Lung (tissue), 12 donors: ENCODE data around the gene RNH1. TPM values are rescaled to one million over a fixed set of nuclear protein-coding genes. Genes with fewer than 3 reads are reported as not detected.

ENCODE experiments used
- ATAC-seq: fragments of 200-7000 bp; cut with Tn5 transposase; one replicate; pipeline ENCODE4 v1.9.1; 2020; ENCODE audit warnings: moderate number of reproducible peaks; ENCODE audit not compliant: insufficient read depth, low FRiP score
- DNase-seq, 3 donors: peaks; one replicate each; pipeline ENCODE4 v3.0.0-alpha.2; 2013 to 2017
- H3K27ac ChIP-seq, 2 donors: one replicate each; pipeline ENCODE4 v1.5.1; 2013; ENCODE audit warnings: mild to moderate bottlenecking in 2 of 2, moderate library complexity in 2 of 2, control low read depth in 1 of 2, inconsistent platforms in 1 of 2, low read depth in 1 of 2, low read length in 1 of 2
- H3K27me3 ChIP-seq, 3 donors: one replicate each; pipeline ENCODE4 v1.5.1; 2013; ENCODE audit warnings: low read length in 2 of 3; ENCODE audit not compliant: control insufficient read depth in 3 of 3, insufficient read depth in 3 of 3
- H3K36me3 ChIP-seq, 4 donors: one replicate each; pipeline ENCODE4 v1.5.1; 2013; ENCODE audit warnings: low read length in 4 of 4, mild to moderate bottlenecking in 1 of 4, moderate library complexity in 1 of 4; ENCODE audit not compliant: control insufficient read depth in 4 of 4, insufficient read depth in 4 of 4
- H3K4me1 ChIP-seq, 5 donors: one replicate each; pipeline ENCODE4 v1.5.1; 2013; ENCODE audit warnings: low read length in 5 of 5, mild to moderate bottlenecking in 2 of 5, moderate library complexity in 1 of 5; ENCODE audit not compliant: control insufficient read depth in 5 of 5, insufficient read depth in 5 of 5
- H3K4me3 ChIP-seq: one replicate; pipeline ENCODE4 v1.5.1; 2013; ENCODE audit warnings: mild to moderate bottlenecking, control low read depth, moderate library complexity
- H3K9ac ChIP-seq, 2 donors: one replicate each; pipeline ENCODE4 v1.5.1; 2013; ENCODE audit warnings: low read length in 2 of 2, control low read depth in 1 of 2; ENCODE audit not compliant: insufficient read depth in 1 of 2
- H3K9me3 ChIP-seq, 4 donors: one replicate each; pipeline ENCODE4 v1.5.1; 2013; ENCODE audit warnings: low read length in 3 of 4, mild to moderate bottlenecking in 1 of 4, moderate library complexity in 1 of 4; ENCODE audit not compliant: control insufficient read depth in 4 of 4, insufficient read depth in 3 of 4
- CTCF ChIP-seq: IDR thresholded peaks from 2 replicates; pipeline ENCODE4 v1.5.1; 2012; ENCODE audit warnings: mild to moderate bottlenecking; ENCODE audit errors: control extremely low read depth, extremely low read depth
- WGBS, 2 donors: extraction: QIAGEN DNeasy Blood & Tissue Kit; methylation state at CpG; one replicate each; pipeline ENCODE4 v1.1.7; 2013; 5-methylcytosine and 5-hydroxymethylcytosine counted together
- polyA plus RNA-seq, 2 donors: library from polyadenylated mRNA; stranded (reverse); fragments of 200-250 nt; gene quantifications; one replicate each; pipeline ENCODE4 v1.2.1, GENCODE V29; 2013
- total RNA-seq, 2 donors: library from RNA; depleted of rRNA in 1 of 2; stranded (reverse); fragments of >200 nt in 1 of 2; gene quantifications; one replicate each; pipeline ENCODE4 v1.2.1, GENCODE V29; 2014 to 2021
- donor health status: control.
- donor health status: control.
- donor health status: Bipolar disorder and iron deficiency.
- donor health status: healthy.
- donor health status: DM: yes; HTN: yes; CAD: no.

RNH1 gene
- total and polyA plus RNA-seq, 4 donors = 152 to 315 (median 233) TPM

GRCh38 chr11:468493-468892 lies 38.5 kb downstream of the RNH1 start:
- H3K9ac ChIP-seq = no peak overlapping the region
- peak overlapping the region; percentile 52 to 62 for H3K27ac ChIP-seq
- H3K27me3 ChIP-seq = no peaks in the 10 kb centered on the region
- TF ChIP-seq CTCF = no peak
- whole genome bisulfite sequencing, 2 donors = 65 to 83% methylated on average over 6 of the region's 6 CpGs
- ATAC-seq = no peak
- H3K4me3 ChIP-seq = no peak overlapping the region
- no peaks in the 10 kb centered on the region for H3K9me3 ChIP-seq
- peak in 2 of 3 donors; percentile 26 to 35 for DNase-seq
- H3K36me3 ChIP-seq = peaks cover 0 to 3% (median under 1%) of the 10 kb centered on the region in 4 donors
- H3K4me1 ChIP-seq = peaks cover 3 to 15% (median 8%) of the 10 kb centered on the region in 5 donors

DNA sequence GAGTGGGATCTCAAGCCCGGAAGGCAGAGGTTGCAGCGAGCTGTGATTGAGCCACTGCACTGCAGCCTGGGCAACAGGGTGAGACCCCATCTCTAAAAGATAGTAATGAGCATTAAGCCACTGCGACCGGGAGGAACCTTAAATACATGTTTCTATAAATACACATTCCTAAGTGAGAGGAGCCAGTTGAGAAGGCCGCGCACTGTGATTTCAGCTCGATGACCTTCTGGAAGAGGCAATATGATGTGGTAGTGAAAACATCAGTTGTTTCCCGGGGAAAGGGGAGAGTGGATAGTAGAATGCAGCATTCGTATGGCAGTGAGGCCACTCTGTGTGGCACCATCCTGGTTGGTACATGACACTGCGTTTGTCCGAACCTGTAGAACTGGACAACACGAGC lies 39.0 kb downstream of the RNH1 start:
- TF ChIP-seq CTCF = no peak

GRCh38 chr11:465896-466530 lies 41.0 kb downstream of the RNH1 start:
- peak in 2 of 3 donors; percentile 12 to 41 for DNase-seq
- H3K4me1 ChIP-seq = peaks cover 3 to 15% (median 8%) of the 10 kb centered on the region in 5 donors

More for the DNA sequence above, 39.0 kb downstream of the RNH1 start:
- no peak for ATAC-seq
- no peaks in the 10 kb centered on the region for H3K27me3 ChIP-seq
- H3K4me3 ChIP-seq = no peak overlapping the region
- H3K9me3 ChIP-seq = no peaks in the 10 kb centered on the region
- H3K4me1 ChIP-seq = peaks cover 3 to 15% (median 8%) of the 10 kb centered on the region in 5 donors
- peak overlapping the region; percentile 52 to 62 for H3K27ac ChIP-seq
- DNase-seq = peak in 1 of 3 donors; percentile 3
- WGBS, 2 donors = 68 to 85% methylated on average over 12 of the region's 12 CpGs
- H3K9ac ChIP-seq = no peak overlapping the region
- H3K36me3 ChIP-seq = peaks cover 0 to 3% (median under 1%) of the 10 kb centered on the region in 4 donors

More at GRCh38 chr11:465896-466530, 41.0 kb downstream of the RNH1 start:
- no peak for ATAC-seq
- no peak overlapping the region for H3K9ac ChIP-seq
- no peak overlapping the region for H3K4me3 ChIP-seq
- no peaks in the 10 kb centered on the region for H3K9me3 ChIP-seq
- TF ChIP-seq CTCF = no peak
- 55 to 60% methylated on average over 9 of the region's 9 CpGs for WGBS, 2 donors
- H3K36me3 ChIP-seq = peaks cover 0 to 7% (median under 1%) of the 10 kb centered on the region in 4 donors
- no peaks in the 10 kb centered on the region for H3K27me3 ChIP-seq
- H3K27ac ChIP-seq = peak overlapping the region in 1 of 2 donors; percentile 53
